Ectodermal cell (in vitro differentiated cells): ENCODE measurements around the gene TMEM203.

Source experiments
- H3K27ac ChIP-seq: 2 replicates; pipeline ENCODE4 v1.7.0; 2013; ENCODE audit warnings: mild to moderate bottlenecking, low read depth, low read length; ENCODE audit not compliant: insufficient read depth, poor library complexity, severe bottlenecking
- H3K27me3 ChIP-seq: 2 replicates; pipeline ENCODE4 v1.7.0; 2013; ENCODE audit warnings: mild to moderate bottlenecking, low read length; ENCODE audit not compliant: insufficient read depth, control insufficient read depth, poor library complexity, severe bottlenecking
- H3K36me3 ChIP-seq: one replicate; pipeline ENCODE4 v1.7.0; 2013; ENCODE audit warnings: low read length; ENCODE audit not compliant: control insufficient read depth, insufficient read depth
- H3K4me1 ChIP-seq: one replicate; pipeline ENCODE4 v1.7.0; 2013; ENCODE audit warnings: low read length; ENCODE audit not compliant: control insufficient read depth, insufficient read depth
- H3K4me3 ChIP-seq: 2 replicates; pipeline ENCODE4 v1.7.0; 2013; ENCODE audit warnings: low read depth, low read length, control low read depth; ENCODE audit not compliant: insufficient read depth
- H3K9me3 ChIP-seq: 2 replicates; pipeline ENCODE4 v1.7.0; 2013; ENCODE audit warnings: mild to moderate bottlenecking, low read length, moderate library complexity; ENCODE audit not compliant: control insufficient read depth
- WGBS, 2 experiments: methylation state at CpG; one replicate each; pipeline ENCODE4 v1.1.7; 2013; ENCODE audit warnings: missing lambda C conversion rate in 2 of 2; 5-methylcytosine and 5-hydroxymethylcytosine counted together

The TMEM203 gene

DNA sequence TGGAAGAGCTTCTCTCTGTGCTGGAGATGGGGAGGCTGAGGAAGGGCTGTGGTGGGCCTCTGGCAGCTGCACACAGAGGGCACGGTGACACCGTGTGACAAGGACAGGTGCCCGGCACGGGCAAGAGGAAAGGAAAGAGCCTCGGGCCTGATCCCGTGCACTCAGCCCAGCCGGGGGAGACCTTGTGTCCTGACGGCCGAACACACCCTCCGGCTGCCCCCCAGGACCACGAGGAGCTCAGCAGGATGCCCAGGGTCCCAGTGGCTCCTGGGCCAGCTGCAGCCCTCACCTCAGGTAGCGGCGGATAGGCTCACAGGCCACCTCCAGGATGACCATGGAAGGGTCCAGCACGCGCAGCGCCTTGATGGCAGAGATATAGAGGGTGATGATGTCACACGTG lies 22.6 kb downstream of the TMEM203 start:
- H3K4me3 ChIP-seq: no peak overlapping the region
- H3K4me1 ChIP-seq: peaks cover 5% of the 10 kb centered on the region
- H3K27me3 ChIP-seq: no peaks in the 10 kb centered on the region
- peaks cover 8% of the 10 kb centered on the region for H3K36me3 ChIP-seq
- WGBS, 2 experiments: 95% methylated on average over 17 of the region's 17 CpGs
- no peaks in the 10 kb centered on the region for H3K9me3 ChIP-seq
- no peak overlapping the region for H3K27ac ChIP-seq

DNA sequence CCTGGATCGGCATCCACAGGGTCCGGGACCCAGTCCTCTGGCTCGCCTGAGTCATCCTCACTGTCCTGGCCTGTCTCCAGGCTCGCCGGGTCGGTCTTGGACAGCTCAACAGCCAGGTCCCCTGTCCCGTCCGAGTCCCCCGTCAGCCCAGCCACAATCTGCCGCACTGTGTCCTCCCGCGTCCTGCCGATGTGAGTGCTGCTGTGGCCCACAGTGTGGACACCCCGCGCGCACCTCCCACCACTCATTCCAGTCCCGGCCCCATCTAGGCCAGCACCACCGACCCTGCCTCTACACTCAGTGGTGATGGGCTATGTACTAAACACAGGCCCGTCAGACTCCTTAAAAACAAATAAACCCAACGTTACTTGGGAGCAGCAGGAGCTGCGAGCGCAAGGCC lies 23.8 kb downstream of the TMEM203 start:
- H3K27me3 ChIP-seq: no peaks in the 10 kb centered on the region
- H3K36me3 ChIP-seq: peaks cover 8% of the 10 kb centered on the region
- H3K27ac ChIP-seq: no peak overlapping the region
- H3K9me3 ChIP-seq: no peaks in the 10 kb centered on the region
- no peak overlapping the region for H3K4me3 ChIP-seq
- WGBS, 2 experiments: 94 to 96% methylated on average over 22 of the region's 22 CpGs
- H3K4me1 ChIP-seq: no peaks in the 10 kb centered on the region

DNA sequence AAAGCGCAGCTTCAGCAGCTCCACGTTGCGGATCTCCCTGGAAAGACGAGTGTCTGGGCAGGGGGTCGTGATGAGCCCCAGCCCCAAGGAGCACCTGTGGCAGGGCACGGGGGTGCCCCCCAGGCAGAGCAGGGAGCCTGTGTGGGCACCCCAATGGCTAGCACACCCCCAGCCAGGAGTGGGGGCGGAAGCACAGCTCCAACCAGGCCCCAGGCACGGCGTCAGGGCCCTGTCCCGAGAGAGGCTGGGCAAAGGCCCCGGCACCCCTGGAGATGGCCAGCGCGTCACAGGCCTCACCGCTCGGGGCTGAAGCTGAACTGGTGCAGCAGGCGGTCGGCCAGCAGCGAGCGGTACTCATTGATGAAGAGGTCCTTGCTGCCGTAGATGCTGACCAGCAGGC lies 25.0 kb downstream of the TMEM203 start:
- no peaks in the 10 kb centered on the region for H3K9me3 ChIP-seq
- H3K4me1 ChIP-seq: no peaks in the 10 kb centered on the region
- H3K27ac ChIP-seq: no peak overlapping the region
- WGBS, 2 experiments: 96% methylated on average over 20 of the region's 20 CpGs
- H3K4me3 ChIP-seq: no peak overlapping the region
- H3K27me3 ChIP-seq: peaks cover 11% of the 10 kb centered on the region
- peaks cover 8% of the 10 kb centered on the region for H3K36me3 ChIP-seq

DNA sequence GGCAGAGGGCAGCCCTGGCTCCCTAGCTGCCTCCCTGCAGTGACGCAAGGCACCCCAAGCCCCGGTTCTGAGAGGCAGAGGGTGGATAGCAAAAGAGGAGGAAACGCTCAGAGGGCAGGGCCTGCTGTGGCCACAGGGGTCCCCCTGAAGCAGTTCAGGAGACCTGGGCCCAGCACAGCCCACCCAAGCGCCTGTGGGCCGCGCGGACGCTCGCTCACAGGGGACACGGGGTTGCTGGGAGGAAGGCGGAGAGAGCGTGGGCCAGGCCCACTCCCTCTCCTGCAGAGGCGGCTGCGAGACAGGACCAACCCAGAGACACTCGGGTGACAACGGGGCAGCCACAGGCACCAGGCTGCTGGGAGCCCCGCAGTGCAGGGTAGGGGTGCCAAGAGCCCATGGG lies 25.7 kb downstream of the TMEM203 start:
- Histone ChIP-seq H3K27ac (no peak overlapping the region), H3K36me3 (peaks cover 8% of the 10 kb centered on the region), H3K4me1 (no peaks in the 10 kb centered on the region), H3K27me3 (peaks cover 18% of the 10 kb centered on the region), H3K4me3 (no peak overlapping the region), H3K9me3 (no peaks in the 10 kb centered on the region)
- 96% methylated on average over 17 of the region's 17 CpGs for WGBS, 2 experiments

DNA sequence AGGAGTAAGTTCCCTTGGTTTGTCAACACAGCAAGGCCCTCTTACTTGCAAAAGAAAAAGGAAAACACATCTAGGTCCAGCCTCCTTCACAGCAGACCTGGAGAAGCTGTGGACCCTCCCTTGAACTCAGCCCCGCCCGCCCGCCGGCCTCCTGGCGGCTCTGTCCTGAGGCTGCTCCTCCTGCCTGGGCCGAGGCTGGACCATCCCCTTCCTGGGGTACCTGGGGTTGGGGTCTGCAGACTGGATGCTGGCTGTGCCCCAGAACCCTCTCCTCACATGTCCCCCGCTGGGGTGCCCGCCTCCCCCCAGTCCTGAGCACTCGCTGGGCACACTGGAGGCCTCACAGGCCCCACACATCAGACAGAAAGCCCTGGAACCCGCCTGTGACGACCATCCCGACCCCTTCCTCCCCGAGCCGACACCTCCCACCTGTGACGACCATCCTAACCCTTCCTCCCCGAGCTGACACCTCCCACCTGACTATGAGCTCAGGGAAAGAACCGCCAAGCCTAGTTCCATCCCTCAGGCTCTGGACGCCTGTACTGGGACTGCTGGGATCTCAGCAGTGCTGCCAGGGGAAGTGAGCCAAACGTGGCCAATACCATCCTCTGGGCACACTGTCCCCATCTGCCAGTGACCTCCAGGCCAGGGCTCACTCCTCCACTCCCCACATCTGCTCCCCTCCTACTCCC lies 26.4 kb downstream of the TMEM203 start:
- 93 to 94% methylated on average over 19 of the region's 19 CpGs for WGBS, 2 experiments
- Histone ChIP-seq H3K4me3 (no peak overlapping the region), H3K27me3 (peaks cover 25% of the 10 kb centered on the region), H3K27ac (no peak overlapping the region), H3K9me3 (no peaks in the 10 kb centered on the region), H3K36me3 (peaks cover 8% of the 10 kb centered on the region), H3K4me1 (no peaks in the 10 kb centered on the region)

DNA sequence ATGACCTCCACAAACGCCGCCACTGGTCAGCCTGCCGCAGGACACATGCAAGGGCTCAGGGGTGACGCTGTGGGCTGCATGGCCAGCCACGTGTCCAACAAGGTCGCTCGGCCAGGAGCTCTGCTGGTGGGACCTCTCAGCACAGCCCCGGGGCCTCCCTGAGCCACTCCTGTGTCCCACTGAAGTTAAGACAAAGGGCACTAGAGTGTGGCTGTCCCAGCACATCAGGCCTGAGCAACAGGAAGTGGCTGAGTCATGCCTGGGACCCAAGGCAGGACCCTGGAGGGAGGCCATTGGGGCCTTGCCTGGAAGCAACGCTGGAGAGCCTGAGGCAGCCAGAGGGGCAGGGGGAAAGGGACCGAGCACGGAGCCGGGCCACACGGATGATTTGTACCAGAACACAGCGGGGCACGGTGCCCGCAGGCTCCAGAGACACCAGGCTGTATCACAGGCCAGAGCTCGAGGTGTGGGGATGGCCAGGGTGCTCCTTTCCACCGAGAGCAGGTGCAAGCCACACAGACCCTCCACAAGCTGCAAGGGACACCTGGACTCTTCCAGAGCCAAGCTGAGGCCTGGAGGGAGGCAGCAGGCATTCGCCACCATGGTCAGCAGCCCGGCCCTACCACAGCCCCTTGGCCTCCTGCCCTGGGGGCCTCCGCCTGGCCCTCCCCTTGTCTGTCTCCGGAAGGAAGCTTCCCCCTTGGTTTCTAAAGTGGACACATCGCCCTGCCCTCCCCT lies 27.1 kb downstream of the TMEM203 start:
- H3K4me1 ChIP-seq: no peaks in the 10 kb centered on the region
- H3K36me3 ChIP-seq: peaks cover 8% of the 10 kb centered on the region
- WGBS, 2 experiments: 93 to 94% methylated on average over 23 of the region's 23 CpGs
- H3K27ac ChIP-seq: no peak overlapping the region
- no peak overlapping the region for H3K4me3 ChIP-seq
- H3K27me3 ChIP-seq: peaks cover 32% of the 10 kb centered on the region
- no peaks in the 10 kb centered on the region for H3K9me3 ChIP-seq

DNA sequence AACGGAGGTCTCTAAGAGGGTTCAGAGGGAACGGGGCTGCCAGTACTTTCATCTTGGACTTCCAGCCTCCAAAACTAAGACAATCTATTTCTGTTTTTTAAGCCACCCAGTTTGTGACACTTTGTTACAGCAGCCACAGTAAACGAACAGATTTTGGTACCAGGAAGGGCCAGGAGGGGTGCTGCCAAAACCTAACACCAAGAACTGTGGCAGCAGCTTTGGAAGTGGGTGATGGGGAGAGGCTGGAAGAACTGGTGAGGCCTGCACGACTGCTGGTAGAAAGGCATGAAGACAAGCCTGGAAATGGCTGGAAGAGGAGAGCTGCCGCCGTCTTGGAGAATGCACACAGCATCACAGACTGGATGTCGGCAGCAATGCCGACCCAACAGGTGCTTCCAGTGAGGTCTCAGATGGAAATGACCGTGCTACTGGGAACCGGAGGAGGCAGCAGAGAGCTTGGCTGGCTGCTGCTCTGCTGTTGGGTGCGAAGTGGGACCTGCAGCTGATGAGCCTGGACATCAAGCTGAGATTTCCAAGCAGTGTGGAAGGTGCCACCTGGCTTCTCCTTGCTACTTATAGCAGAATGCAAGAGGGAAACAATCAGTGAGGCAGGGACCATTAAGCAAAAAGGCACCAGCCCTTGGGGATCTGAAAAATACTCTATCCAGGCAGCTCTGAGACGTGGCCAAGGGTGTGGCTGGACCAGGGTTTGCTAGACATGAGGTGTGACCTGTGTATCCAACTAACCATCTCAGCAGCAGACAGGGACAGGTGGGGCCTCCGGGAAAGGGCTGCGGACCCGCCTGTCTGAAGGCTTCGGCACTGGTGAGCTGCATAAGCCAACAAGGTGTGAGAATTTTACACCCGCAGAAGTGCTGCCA lies 28.9 kb downstream of the TMEM203 start:
- Histone ChIP-seq H3K9me3 (no peaks in the 10 kb centered on the region), H3K4me3 (no peak overlapping the region), H3K27me3 (peaks cover 50% of the 10 kb centered on the region), H3K36me3 (peaks cover 8% of the 10 kb centered on the region), H3K27ac (no peak overlapping the region), H3K4me1 (no peaks in the 10 kb centered on the region)
- 65 to 67% methylated on average over 17 of the region's 17 CpGs for WGBS, 2 experiments

DNA sequence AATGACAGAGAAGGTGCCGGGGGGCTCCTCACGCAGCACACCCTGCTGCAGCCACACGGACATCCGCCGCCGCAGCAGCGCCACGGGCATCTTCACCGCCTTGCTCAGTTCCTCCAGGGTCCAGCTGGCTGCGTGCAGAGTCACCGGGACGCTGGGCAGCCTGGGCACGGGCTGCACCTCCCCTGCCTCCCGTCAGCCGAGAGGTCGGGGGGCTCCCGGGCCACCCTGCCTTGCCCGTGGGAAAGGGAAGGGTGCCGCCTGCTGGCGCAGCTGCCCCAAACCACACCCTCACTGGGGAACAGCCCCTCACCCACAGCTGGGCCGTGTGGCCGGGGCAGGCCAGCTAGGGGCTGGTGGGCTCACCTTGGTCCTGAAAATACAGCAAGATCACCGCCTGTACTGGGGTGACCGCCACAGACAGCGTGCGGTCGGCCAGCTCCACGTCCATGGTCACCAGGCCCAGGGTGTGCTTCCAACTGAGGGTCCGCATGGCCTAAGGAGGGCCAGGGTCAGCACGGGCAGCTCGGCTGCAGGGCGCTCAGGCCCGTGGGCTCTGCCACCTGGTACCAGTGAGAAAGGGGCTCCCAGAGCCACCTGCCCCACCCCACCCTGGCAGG lies 30.0 kb downstream of the TMEM203 start:
- Histone ChIP-seq H3K27ac (no peak overlapping the region), H3K4me3 (no peak overlapping the region), H3K4me1 (no peaks in the 10 kb centered on the region), H3K9me3 (no peaks in the 10 kb centered on the region), H3K36me3 (peaks cover 2% of the 10 kb centered on the region), H3K27me3 (peaks cover 61% of the 10 kb centered on the region)
- WGBS, 2 experiments: 50 to 52% methylated on average over 33 of the region's 33 CpGs

DNA sequence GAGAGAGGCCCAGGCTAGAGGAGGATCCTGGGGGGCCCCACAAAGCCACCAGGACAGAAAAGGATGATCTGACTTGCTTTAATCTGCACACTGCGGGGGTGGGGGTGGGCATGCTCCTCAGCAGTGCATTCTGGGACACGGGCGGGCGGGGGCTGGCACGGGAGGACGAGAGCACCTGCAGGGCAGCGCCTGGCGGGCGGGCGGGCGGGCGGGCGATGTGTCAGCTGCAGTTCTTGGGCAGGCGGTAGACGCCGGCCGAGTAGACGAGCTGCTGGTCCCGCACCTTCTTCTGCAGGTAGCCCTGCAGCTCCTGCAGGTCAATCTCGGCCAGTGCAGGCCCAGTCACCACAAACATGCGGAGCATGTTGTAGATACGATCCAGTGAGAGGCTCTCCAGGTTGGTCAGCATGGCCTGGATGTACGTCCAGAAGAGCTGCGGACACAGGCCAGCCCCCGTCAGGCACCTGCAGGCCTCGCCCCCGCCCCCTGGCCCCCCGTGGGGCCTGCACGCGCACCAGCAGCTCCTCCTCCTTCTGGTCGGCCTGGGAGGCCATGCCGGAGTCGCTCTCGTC lies 30.6 kb downstream of the TMEM203 start:
- WGBS, 2 experiments: 30 to 38% methylated on average over 34 of the region's 34 CpGs
- H3K27me3 ChIP-seq: peaks cover 67% of the 10 kb centered on the region
- H3K9me3 ChIP-seq: no peaks in the 10 kb centered on the region
- H3K4me1 ChIP-seq: peaks cover 3% of the 10 kb centered on the region
- H3K4me3 ChIP-seq: no peak overlapping the region
- no peak overlapping the region for H3K27ac ChIP-seq
- H3K36me3 ChIP-seq: no peaks in the 10 kb centered on the region
